Fibroblast of pulmonary artery (primary cell): Measurements from ENCODE around the gene TAS1R1.

ENCODE experiments used
- DNase-seq: peaks from one replicate; pipeline ENCODE4 v3.0.0-alpha.2; 2010; ENCODE audit warnings: low read depth
- H3K4me3 ChIP-seq: replicated peaks from 2 replicates; pipeline ENCODE4 v1.5.1; 2011; ENCODE audit warnings: low read depth, mild to moderate bottlenecking, control low read depth, low read length, moderate library complexity
- CTCF ChIP-seq: IDR thresholded peaks from 2 replicates; pipeline ENCODE4 v1.5.1; 2011; ENCODE audit warnings: mild to moderate bottlenecking, control low read depth, low read length, inconsistent platforms; ENCODE audit errors: missing control alignments

The TAS1R1 gene

GRCh38 chr1:6508816-6509189, 46.3 kb upstream of the TAS1R1 start:
- H3K4me3 ChIP-seq = no peak overlapping the region
- TF ChIP-seq CTCF = no peak
- DNase-seq = no peak

DNA sequence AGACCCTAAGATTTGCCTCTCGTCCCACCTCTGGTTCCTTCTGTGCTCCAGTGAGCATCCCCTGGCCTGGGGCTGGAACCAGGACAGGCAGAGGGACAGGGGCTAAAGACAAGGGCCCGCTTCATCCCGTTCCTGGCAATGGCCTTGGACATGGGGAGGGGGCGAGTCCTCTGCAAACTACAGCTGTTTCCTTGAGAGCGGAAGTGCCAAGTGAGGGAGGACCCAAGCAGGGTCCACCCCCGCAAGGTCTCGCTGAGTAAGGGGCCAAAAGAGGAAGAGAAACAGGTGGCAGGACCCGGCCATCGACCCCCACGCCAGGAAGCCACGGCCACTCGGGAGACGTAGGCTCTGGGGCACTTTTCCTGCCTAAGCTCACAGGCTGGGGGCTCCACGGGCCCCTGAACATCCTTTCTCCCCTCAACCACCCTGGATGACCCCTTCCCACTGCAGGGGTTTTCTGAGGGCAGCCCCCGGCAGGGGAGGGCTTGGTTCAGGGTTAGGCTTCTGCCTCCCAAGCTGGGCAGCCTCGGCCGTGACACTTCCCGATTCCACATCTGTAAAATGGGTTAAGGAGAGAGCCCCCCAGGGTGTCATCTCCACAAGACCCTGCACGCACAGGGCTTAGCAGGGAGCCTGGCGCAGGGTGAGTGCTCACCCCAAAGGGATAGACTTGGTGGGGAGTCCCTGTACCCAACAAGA, 45.7 kb upstream of the TAS1R1 start:
- DNase-seq = no peak
- H3K4me3 ChIP-seq = no peak overlapping the region

GRCh38 chr1:6509919-6510291, 45.2 kb upstream of the TAS1R1 start:
- no peak for DNase-seq
- no peak for TF ChIP-seq CTCF
- H3K4me3 ChIP-seq = no peak overlapping the region

More for the DNA sequence above, 45.7 kb upstream of the TAS1R1 start:
- no peak for TF ChIP-seq CTCF

DNA sequence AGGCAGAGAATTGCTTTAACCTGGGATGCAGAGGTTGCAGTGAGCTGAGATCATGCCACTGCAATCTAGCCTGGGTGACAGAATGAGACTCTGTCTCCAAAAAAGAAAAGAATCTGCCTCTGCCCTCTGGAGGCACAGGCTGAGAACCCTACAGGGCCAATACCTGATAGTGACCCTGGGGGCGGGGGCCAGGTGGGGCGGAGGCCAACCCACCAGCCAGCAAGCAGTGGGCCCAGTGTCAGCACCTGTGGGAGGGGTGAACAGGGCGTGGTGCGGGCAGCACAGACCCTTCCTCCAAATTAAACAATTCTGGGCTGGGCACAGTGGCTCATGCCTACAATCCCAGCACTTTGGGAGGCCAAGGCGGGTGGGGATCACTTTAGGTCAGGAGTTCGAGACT, 44.6 kb upstream of the TAS1R1 start:
- no peak for TF ChIP-seq CTCF
- no peak overlapping the region for H3K4me3 ChIP-seq
- DNase-seq = no peak

- no peak overlapping the region for H3K4me3 ChIP-seq
- DNase-seq = no peak
- TF ChIP-seq CTCF = no peak
Observed at GRCh38 chr1:6511056-6511455, 44.1 kb upstream of the TAS1R1 start.

DNA sequence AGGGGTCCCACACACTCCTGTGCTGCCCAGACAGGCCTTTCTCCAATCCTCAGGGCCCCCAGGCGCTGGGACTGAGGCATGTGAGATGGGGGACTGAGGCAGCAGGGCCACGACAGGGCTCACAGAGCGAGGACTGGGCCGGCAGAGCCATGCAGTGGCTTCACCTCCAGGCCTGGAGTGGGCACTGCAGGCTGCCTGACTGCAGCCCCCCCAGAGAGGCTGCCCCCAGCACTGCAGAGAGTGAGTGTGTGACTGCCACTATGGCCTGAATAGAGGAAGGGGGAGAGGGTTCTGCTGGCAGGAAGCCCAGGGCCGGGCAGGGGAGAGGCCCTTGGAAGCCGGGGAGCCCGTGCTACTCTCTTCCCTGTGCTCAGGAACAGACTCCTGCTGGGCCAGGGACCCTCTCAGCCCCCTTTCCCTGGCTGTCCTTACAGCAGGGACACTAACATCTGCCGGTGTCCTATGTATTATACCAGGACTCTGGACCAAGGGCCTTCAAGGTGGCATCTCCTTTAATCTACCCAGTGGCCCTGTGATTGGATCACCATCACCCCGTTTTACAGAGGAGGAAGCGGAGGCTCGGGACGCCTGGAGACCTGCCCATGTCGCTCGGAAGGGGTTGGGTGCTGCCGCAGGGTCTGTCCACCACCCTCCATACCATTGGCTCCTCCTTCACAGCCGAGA, 43.4 kb upstream of the TAS1R1 start:
- DNase-seq = no peak
- no peak overlapping the region for H3K4me3 ChIP-seq
- TF ChIP-seq CTCF = no peak

DNA sequence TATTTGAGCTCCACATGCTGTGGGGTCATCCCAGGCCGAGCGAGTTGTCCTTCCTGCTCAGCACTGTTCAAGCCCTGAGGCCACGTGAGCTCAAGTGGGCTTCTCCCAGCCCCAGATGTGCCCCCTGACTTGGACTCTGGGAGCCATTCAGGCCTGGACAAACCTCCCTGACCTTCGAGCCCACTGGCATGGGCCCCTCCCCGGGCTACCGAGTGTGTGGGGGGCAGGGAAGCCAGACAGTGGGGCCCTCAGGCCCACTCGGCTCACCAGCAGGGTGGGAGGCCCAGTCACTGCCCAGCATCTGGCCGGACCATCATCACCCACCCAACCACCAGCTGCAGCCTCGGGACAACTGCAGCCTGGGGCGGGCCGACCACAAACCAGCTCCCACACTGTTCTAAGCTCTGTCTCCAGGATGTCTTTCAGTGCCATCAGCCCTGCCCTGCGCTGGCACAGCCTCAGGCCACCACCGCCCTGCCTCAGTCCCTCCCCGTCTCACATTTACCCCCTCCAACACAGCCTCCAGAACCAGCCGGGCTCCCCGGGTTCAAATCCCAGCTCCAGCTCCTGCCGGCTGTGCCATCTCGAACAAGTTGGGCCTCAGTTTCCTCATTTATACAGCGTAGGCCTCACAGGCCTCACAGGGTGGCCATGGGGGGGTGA, 42.7 kb upstream of the TAS1R1 start:
- H3K4me3 ChIP-seq = no peak overlapping the region
- DNase-seq = no peak
- no peak for TF ChIP-seq CTCF
